ENCODE data around the gene HSD17B13.
"Not testable (repeated sequence)": the region's sequence is repeated elsewhere in the genome, so short reads cannot be mapped to it uniquely, and the experiment has no call there.

Gene HSD17B13

DNA sequence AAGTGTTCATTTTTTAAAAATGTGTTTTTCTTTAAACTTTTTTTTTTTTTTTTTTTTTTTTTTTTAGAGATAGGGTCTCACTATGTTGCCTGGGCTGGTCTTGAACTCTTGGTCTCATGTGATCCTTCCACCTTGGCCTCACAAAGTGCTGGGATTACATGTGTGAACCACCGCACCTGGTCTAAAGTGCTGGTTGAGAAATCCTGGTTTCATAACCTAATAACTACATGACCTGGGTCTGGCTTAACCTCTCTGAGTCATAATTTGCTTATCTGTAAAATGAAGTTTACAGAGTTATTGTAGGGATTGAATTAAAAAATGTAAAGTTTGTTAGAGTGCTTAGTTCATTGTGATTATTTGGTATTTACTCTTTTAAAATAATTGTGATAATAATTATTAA lies 5.2 kb downstream of the HSD17B13 start:
- DNase-seq (ENCODE audit: extremely low read depth in 1 of 2, low read depth in 1 of 2), result no peak

DNA sequence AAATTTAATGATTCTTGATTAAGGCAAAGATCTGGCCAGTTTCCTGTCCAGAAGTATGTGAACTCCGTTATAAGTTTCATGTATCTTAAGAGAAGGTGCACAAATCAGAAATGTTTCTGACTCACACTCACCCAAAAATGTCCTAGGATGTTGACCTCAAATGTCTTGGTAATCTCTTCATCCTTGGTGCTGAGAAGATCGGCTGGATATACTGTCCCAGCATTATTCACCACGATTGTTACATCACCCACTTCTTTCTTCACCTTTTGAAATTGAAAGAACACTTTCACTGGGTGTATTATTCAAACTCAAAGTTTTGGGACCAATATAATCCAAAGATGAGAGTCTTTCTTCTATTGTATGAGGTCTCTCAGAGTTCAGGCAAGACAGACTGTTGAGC lies 5.7 kb downstream of the HSD17B13 start:
- DNase-seq (ENCODE audit: extremely low read depth in 1 of 2, low read depth in 1 of 2), result no peak

GRCh38 chr4:87315000-87315399 lies 7.7 kb downstream of the HSD17B13 start:
- DNase-seq (ENCODE audit: extremely low read depth in 1 of 2, low read depth in 1 of 2), result not testable (repeated sequence)

DNA sequence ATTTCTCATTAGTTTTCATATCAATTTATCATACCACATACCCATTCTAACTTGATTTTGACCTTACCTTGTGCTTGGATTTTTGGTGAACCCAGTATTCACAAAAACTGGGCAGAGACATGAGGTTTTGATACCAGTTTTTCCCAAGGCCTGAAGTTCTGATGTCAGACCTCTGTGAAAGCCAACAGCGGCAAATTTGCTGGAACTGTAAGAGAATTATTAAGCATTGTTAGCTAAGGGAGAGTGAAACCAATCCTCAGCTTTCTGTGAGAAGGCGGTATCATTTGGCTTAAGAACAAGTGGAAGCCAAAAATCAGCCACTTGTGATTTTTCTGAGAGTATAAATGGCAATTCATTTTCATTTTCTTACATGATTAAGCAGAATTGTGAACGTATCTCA lies 8.9 kb downstream of the HSD17B13 start:
- no peak for DNase-seq (ENCODE audit: extremely low read depth in 1 of 2, low read depth in 1 of 2)

DNA sequence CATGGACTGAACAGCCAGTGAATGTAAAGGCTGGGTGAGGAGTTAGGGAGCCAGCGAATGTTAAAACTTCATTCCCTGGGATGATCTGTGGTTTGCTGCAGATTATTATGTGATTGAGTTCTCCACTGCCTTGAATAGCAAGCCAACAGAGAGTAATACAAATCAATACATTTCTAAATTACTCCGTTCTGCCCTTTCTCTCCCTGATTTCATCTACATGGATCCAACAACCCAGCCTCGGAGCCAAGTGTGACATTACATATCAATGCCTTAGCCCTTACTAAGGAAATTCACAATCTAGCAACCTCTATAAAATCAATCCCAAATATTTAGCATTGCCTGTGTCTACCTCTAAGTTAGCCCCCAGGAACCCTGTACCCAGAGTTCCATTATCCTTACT lies 11.0 kb downstream of the HSD17B13 start:
- DNase-seq (ENCODE audit: extremely low read depth in 1 of 2, low read depth in 1 of 2), result no peak

DNA sequence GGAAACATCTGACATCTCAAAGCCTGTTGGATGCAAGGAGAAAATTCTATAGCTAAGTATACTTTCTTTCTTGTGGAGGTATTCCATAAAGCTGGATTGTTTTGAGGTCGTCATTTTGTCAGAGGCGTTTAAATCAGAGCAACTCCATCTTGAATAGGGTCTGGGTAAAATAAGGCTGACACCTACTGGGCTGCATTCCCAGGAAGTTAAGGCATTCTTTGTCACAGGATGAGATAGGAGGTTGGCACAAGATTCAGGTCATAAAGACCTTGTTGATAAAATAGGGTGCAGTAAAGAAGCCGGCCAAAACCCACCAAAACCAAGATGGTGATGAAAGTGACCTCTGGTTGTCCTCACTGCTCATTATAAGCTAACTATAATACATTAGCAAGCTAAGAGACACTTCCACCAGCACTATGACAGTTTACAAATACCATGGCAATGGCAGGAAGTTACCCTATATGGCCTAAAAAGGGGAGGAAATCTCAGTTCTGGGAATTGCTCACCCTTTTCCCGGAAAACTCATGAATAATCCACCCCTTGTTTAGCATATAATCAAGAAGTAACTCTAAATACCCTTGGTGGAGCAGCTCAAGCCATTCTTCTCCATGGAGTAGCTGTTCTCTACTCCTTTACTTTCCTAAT lies 11.9 kb downstream of the HSD17B13 start:
- DNase-seq (ENCODE audit: extremely low read depth in 1 of 2, low read depth in 1 of 2), result no peak

DNA sequence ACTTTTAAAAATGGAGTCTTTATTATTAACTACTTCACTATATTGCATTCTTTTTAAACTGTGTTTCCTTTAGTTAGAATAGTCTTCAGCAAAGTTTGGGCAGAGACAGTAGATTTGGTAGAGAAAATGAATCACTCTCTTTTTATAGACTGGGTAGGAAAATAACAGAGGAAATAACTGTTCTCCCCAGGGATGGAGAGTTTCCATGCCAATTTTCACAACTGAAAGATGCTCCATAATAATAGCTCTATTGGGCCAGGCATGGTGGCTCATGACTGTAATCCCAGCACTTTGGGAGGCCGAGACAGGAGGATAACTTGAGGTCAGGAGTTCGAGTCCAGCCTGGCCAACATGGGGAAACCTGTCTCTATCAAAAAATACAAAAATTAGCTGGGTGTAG lies 13.1 kb downstream of the HSD17B13 start:
- no peak for DNase-seq (ENCODE audit: extremely low read depth in 1 of 2, low read depth in 1 of 2)

DNA sequence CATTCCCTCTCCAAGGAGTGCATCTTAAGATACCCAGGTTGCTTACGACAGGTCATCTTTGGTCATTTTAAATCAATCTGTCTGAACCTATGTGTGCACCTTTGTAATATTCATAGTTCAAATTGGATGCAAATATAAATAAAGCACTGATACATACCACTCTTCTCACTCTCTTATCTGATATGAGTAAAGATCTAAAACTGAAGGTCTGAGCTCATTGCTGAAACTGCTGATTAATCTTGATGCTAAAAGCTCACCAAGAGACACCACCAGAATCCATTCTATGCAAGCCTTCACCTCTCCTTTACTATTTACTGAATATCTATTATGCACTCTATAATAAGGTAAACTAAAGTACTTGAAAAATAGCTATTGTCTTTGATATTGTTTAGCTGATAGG lies 16.6 kb downstream of the HSD17B13 start:
- DNase-seq (ENCODE audit: extremely low read depth in 1 of 2, low read depth in 1 of 2), result no peak

GRCh38 chr4:87305562-87305961 lies 17.1 kb downstream of the HSD17B13 start:
- no peak for DNase-seq (ENCODE audit: extremely low read depth in 1 of 2, low read depth in 1 of 2)

DNA sequence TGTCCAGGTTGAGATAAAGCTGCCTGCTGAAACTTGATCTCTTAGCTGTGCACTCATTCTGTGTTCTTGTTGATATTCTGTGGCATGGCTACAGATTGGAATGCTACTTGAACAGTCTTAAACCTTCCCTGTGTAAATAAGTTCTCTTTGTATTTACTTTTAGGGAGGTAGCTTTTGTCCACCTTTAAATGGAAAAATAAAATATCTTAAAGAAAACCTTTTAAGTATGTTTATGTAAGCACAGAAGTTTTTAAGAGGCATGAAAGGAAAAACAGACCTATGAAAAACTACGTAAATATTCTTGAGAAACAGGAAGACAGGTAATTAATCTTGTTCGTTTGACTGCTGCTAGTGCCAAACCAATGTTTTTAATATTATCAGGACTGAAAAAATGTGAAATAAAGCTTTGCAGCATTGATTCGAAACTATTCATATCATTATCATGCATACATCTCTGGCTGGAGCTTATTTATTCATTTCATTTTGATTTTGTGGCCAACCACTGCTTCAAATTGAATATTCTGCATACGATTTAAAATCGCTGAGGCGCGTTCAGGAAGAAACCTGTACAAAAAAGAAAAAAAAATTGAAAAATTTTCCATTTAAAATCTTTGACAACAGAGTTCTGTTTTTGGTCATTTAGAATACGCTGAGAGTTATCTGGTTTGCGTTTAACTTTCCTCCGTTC lies 17.8 kb downstream of the HSD17B13 start:
- DNase-seq (ENCODE audit: extremely low read depth in 1 of 2, low read depth in 1 of 2), result no peak

- DNase-seq (ENCODE audit: extremely low read depth in 1 of 2, low read depth in 1 of 2), result no peak
Measured at GRCh38 chr4:87299898-87300297, 22.8 kb downstream of the HSD17B13 start.

DNA sequence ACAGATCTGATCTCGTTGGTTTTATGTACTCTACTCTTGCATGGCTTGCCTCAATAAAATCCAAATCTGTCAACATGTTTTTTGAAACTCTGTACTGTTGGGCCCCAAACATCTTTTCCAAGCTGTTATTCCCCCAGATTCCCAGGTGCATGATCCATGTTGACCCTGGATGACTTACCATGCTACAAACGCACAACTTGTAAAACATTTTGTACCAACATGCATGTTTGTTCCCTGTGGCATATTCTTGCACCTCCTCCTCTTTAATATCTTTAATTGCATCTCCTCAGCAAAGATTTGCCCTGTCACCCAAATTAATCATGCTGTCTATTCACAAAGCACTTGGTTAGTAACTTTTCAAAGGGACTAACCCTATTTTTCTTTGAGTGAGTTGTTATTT lies 24.3 kb downstream of the HSD17B13 start:
- no peak for DNase-seq (ENCODE audit: extremely low read depth in 1 of 2, low read depth in 1 of 2)

DNA sequence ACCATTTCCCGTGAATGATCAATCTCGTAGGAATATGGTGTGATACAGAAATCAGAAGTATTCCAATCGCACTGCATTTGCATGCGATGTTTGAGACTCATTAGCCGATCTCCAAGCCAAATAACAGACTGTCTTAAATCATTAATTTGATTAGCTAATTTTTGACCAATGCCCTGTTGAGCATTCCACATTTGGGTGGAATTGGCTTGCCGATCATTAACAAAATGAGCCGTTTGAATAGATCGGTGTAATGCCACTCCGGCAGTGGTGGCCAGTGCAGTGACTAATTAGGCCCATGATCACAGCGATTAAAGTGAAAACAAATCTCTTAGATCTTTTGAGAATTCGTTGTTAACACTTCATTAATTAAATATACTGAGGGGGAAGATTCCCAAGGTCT lies 27.8 kb downstream of the HSD17B13 start:
- DNase-seq (ENCODE audit: extremely low read depth in 1 of 2, low read depth in 1 of 2), result not testable (repeated sequence)

DNA sequence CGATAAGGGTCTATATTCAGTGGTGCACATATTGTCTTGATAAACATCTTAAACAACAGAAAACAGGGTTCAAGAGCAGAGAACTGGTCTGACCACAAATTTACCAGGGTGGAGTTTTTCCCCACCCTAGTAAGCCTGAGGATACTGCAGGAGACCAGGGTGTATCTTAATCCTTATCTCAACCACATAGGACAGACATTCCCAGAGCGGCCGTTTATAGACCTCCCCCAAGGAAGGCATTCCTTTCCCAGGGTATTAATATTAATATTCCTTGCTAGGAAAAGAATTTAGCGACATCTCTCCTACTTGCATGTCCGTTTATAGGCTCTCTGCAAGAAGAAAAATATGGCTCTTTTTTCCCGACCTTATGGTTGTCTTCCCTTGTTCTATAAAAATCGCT lies 28.8 kb downstream of the HSD17B13 start:
- DNase-seq (ENCODE audit: extremely low read depth in 1 of 2, low read depth in 1 of 2), result not testable (repeated sequence)

GRCh38 chr4:87286970-87287369 lies 35.7 kb downstream of the HSD17B13 start:
- no peak for DNase-seq (ENCODE audit: extremely low read depth in 1 of 2, low read depth in 1 of 2)

DNA sequence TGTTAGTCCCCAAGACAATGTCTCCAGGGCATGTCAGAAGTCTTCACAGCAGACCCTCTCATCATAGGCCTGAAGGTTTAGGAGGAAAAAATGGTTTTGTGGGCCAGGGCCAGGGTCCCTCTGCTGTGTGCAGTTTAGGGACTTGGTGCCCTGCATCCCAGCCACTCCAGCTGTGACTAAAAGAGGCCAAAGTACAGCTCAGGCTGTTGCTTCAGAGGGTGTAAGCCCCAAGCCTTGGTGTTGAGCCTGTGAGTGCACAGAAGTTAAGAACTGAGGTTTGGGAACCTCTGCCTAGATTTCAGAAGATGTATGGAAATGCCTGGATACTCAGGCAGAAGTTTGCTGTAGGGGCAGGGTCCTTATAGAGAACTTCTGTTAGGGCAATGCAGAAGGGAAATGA lies 38.4 kb downstream of the HSD17B13 start:
- not testable (repeated sequence) for DNase-seq (ENCODE audit: extremely low read depth in 1 of 2, low read depth in 1 of 2)

GRCh38 chr4:87283151-87283550 lies 39.5 kb downstream of the HSD17B13 start:
- DNase-seq (ENCODE audit: extremely low read depth in 1 of 2, low read depth in 1 of 2), result no peak

- no peak for DNase-seq (ENCODE audit: extremely low read depth in 1 of 2, low read depth in 1 of 2)
Measured at GRCh38 chr4:87281603-87282002, 41.1 kb downstream of the HSD17B13 start.

DNA sequence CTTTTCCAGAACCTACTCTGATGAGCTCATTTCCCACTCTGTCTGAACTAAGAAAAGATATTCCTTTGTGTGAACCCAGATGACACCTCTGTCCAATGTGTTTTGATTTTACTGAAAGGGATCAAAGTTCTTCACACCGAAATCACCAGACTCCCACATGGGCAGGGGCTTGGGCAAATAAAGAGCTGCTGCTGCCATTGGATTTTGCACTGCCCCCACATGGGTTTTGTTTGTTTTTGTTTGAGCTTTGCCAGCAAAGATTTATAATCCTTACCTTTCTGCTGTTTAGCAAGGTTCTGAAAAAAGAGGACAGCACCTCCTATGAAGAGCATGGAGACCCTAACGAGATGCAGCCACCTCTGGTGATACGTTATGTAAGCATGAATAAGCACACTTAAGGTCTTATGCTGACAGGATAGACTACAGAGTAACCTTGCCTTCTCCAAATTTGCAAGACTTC lies 44.3 kb downstream of the HSD17B13 start:
- no peak for DNase-seq (ENCODE audit: extremely low read depth in 1 of 2, low read depth in 1 of 2)

DNA sequence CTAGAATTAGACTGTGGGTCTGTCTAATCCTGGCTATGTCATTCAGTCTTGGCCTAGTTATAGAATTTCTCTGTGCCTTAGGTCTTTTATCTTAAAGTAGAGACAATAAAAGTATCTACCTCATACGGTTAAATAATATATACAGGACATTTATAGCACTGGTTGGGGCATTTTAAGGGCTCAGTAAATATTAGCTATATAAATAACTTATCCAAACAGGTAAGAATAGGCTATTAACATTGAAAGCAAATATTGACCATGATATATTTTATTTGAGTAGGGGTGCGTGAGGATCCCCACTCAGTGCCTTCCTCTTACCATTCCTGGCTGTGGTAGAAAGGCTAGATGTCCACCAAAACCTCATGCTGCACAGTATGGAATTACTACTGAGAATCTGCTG lies 47.4 kb downstream of the HSD17B13 start:
- no peak for DNase-seq (ENCODE audit: extremely low read depth in 1 of 2, low read depth in 1 of 2)

GRCh38 chr4:87274803-87275202 lies 47.9 kb downstream of the HSD17B13 start:
- no peak for DNase-seq (ENCODE audit: extremely low read depth in 1 of 2, low read depth in 1 of 2)

GRCh38 chr4:87274327-87274726 lies 48.4 kb downstream of the HSD17B13 start:
- DNase-seq (ENCODE audit: extremely low read depth in 1 of 2, low read depth in 1 of 2), result no peak

DNA sequence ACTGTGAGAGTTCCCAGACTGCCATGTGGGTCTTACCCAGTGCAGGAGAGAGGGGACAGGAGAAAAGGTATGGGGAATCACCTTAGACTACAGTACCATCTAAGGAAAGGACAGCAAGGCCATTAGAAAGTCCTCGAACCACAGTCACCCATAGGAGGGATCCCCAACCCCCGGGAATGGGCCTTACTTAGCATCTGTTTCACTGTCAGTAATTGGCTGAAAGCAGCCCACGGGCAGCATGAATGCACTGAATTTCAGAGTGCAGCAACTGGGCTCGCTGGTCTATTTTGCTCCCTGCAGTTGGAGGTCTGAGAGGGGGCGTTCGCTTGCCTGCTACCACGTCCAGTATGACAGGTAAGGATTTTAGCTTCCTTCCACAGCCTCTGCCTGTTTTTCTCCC lies 51.9 kb downstream of the HSD17B13 start:
- DNase-seq (ENCODE audit: extremely low read depth in 1 of 2, low read depth in 1 of 2), result no peak

Data from stimulated activated CD8-positive, alpha-beta memory T cell treated with anti-CD3 and anti-CD28 coated beads, Interleukin-7, amount 100 ng/mL, for 48 hours (primary cell).